NCI-H2171 treated with DMSO at 0.1 percent for 48 hours (cell line): ENCODE measurements around the gene EML4.
"Not testable (repeated sequence)": the region's sequence is repeated elsewhere in the genome, so short reads cannot be mapped to it uniquely, and the experiment has no call there.

Experiments used
- DNase-seq: peaks from one replicate; lab custom pipeline; 2025; lab: John Stamatoyannopoulos, UW

The EML4 gene

GRCh38 chr2:42353792-42354429 is 184.8 kb downstream of the EML4 start:
- no peak for DNase-seq

- DNase-seq, result no peak
Observed at GRCh38 chr2:42359304-42359964, 190.3 kb downstream of the EML4 start.

- DNase-seq, result no peak
Observed at GRCh38 chr2:42359965-42360483, 190.9 kb downstream of the EML4 start.

GRCh38 chr2:42360493-42360889 is 191.3 kb downstream of the EML4 start:
- no peak for DNase-seq

- DNase-seq, result peak; percentile 99
Observed at GRCh38 chr2:42360890-42361727, 192.0 kb downstream of the EML4 start, which contains the start of gene COX7A2L. Gene COX7A2L (minus strand): TSS chr2:42361217. CDS start chr2:42361161, 56 bp downstream.

GRCh38 chr2:42361728-42362283 is 192.7 kb downstream of the EML4 start:
- no peak for DNase-seq

- no peak for DNase-seq
Observed at GRCh38 chr2:42363413-42363812, 194.3 kb downstream of the EML4 start.

GRCh38 chr2:42364658-42365057 is 195.5 kb downstream of the EML4 start:
- DNase-seq, result no peak

GRCh38 chr2:42366411-42366810 is 197.3 kb downstream of the EML4 start:
- no peak for DNase-seq

- DNase-seq, result peak; percentile 43
Observed at GRCh38 chr2:42367835-42368234, 198.7 kb downstream of the EML4 start.

- no peak for DNase-seq
Observed at GRCh38 chr2:42368817-42369531, 199.8 kb downstream of the EML4 start.

GRCh38 chr2:42369532-42370229 is 200.5 kb downstream of the EML4 start:
- DNase-seq, result no peak

GRCh38 chr2:42371611-42372473 is 202.7 kb downstream of the EML4 start:
- peak; percentile 94 for DNase-seq

GRCh38 chr2:42372474-42373200 is 203.5 kb downstream of the EML4 start:
- no peak for DNase-seq

- DNase-seq, result no peak
Observed at GRCh38 chr2:42376758-42377157, 207.6 kb downstream of the EML4 start.

GRCh38 chr2:42378415-42378814 is 209.3 kb downstream of the EML4 start:
- DNase-seq, result no peak

- not testable (repeated sequence) for DNase-seq
Observed at GRCh38 chr2:42380026-42380425, 210.9 kb downstream of the EML4 start.

- no peak for DNase-seq
Observed at GRCh38 chr2:42382144-42382543, 213.0 kb downstream of the EML4 start.
